GM19023 (cell line): ENCODE results near the gene ASPG.

Source experiments
- ATAC-seq: cut with Tn5 transposase; IDR thresholded peaks from one replicate; pipeline ENCODE4 v1.9.1; 2021; ENCODE audit warnings: mild to moderate bottlenecking, moderate library complexity; ENCODE audit not compliant: unreplicated experiment

ASPG gene

GRCh38 chr14:104158827-104159798 is 73.6 kb downstream of the ASPG start:
- ATAC-seq = no peak

DNA sequence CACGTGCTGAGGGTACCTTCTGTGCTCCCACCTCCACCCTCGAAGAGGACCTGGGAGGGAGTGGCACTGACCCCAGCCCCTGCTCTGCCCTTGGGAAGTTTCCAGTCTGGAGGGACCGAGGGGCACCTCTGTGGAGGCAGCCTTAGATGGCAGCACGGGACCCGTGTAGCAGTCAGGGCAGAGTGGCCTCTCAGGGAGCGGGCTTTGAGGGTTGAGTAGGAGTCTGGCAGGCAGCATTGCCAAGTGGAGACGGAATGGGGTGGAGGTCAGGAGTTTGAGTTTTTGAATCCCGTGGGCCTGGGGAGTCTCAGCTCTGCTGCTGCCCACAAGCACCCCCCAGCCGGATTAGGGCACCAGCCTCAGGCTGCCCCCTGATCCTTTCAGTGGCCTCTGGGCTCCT is 74.5 kb downstream of the ASPG start:
- ATAC-seq = no peak

- ATAC-seq = no peak
Measured at GRCh38 chr14:104161602-104162367, 76.3 kb downstream of the ASPG start.

DNA sequence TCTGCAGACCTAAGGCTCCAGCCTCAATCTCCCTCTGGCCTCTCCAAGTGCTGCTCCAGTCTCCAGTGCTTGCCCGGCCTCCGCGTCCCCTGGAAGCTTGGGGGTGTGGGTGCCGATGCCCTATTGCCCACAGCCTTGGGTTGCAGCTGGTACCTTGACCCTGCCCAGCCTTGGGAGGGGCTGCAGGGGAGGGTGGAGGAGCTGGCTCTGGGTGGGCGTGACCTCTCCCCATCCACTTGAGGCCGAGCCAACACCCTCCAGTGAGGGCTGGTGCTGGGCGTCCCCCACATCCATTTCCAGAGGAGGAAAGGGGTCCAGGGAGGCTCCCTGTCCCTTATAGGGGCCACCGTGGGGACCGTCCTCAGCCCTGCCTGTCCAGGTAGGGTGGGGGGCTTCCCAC is 77.0 kb downstream of the ASPG start:
- ATAC-seq = no peak

DNA sequence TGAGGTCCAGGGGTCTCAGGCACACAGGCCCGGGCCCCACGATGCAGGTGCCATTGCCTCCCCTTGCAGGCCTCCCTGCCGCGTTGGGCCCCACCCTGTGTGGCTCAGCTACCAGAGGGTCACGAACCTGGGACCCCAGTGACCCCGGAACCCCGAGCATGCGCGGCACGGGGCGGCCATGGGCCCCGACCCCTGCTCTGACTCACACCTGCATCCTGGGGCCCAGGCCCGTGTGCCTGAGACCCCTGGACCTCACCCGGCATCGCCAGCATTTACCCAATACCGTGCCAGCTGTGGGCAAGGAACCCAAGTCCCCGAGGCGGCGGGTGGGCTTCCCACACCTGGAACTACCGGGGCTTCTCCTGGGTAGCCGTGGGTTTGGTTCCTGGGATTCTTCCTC is 78.0 kb downstream of the ASPG start:
- ATAC-seq = no peak

DNA sequence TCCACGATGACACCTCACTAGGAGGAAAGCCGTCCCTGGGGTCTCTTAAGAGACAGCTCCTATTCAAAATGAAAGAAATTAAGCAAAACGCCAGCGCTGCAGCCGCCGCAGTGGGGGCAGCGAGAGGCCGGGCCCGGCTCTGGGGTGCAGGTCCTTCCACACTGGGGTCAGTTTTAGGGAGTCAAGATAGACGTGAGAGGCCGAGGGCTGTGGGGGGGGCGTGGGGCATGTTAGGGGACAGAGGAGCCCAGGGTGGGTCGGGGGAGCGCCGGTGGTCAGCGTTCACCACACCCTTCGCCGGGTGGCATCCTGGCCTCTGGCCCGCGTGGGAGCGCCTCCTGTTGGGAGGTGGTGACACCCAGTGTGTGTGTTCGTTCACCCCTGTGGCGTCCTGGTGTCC is 78.5 kb downstream of the ASPG start:
- no peak for ATAC-seq

GRCh38 chr14:104164512-104164911 is 79.0 kb downstream of the ASPG start:
- ATAC-seq = no peak
